Erythroblast (primary cell): ENCODE data around the gene GPR160.

Source experiments
- GATA1 ChIP-seq: IDR thresholded peaks from 2 replicates; pipeline ENCODE4 v1.6.1; 2011; ENCODE audit warnings: low read depth, mild to moderate bottlenecking, control low read depth, low read length, moderate library complexity
- POLR2A ChIP-seq: IDR thresholded peaks from 2 replicates; pipeline ENCODE4 v1.6.1; 2011; ENCODE audit warnings: mild to moderate bottlenecking, low read length

DNA sequence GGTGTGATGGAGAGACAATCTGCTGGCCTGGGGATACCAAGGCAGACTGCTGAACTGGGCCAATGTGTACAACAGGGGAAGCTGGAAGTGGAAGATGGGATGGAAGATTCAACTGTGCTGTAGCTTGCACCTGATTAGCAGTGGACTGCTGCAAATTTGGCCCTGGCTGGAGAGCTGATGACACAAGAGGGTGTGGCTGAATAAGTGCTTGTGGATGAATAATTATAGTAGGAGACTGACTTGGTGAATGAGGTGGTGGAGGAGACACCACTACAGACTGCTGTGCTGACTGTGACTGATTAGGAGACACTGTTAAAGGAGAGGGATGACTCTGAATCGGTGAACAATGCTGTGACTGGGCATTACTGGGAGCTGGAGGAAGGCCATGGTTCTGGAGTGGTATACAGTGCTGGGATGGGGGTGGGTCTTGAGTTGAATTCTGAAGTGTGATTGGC is 91.2 kb downstream of the GPR160 start:
- TF ChIP-seq POLR2A, result no peak
- TF ChIP-seq GATA1, result no peak
